Raji (cell line): ENCODE data around the gene DSN1.

Source experiments
- POLR2A ChIP-seq: IDR thresholded peaks from 2 replicates; pipeline ENCODE4 v1.6.1; 2011; ENCODE audit warnings: low read depth, low read length, control low read depth; ENCODE audit not compliant: insufficient read depth

The DSN1 gene

GRCh38 chr20:36777576-36777975 is 4.0 kb upstream of the DSN1 start:
- TF ChIP-seq POLR2A = no peak

- TF ChIP-seq POLR2A = no peak
These were observed 3.6 kb upstream of the DSN1 start for GRCh38 chr20:36777167-36777566.

GRCh38 chr20:36775826-36776225 is 2.3 kb upstream of the DSN1 start:
- TF ChIP-seq POLR2A = no peak

DNA sequence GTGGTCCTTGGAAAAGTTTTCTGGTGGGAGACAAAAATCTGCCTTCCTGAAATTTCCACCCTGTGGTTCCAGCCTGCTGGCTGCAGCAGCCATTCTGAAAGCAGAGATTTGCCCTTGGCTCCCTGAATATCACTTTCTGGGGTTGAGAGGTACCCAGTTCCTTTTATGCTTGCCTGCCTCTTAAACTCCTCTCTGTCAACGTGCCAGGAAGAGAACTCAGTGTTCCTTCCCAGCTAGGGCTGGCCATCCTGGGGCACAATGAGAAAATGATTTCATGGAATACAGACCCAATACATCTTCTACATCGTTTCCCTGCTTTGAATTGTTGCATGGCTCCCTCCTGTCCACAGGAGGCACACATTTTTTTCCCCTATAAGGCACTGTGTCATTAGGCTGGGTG is 1.6 kb upstream of the DSN1 start:
- TF ChIP-seq POLR2A = no peak

DNA sequence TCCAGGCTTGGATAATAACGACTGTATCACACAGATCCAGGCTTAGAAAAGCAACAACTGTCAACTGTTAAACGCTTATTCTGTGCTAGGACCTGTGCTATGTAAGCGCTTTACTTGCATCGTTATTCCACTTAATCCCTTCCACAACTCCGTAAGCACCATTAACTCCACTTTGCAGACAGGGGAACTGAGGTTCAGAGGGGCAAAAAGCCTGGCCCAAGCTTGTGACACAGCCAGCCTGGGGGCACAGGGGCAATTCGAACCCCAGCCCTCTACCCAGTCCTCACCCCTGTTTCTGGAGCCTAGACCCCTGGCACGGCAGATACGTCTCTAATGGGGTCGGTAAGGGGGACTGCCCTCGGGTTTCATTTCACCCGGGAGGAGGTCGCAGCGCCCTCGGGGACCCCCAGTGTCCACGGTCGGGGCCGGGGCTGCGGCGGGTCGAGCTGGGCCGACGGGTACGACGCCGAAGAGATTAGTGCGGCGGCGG is 411 bp downstream of the DSN1 start:
- TF ChIP-seq POLR2A = no peak

- TF ChIP-seq POLR2A = no peak
These were observed 2.9 kb downstream of the DSN1 start for GRCh38 chr20:36770680-36771079.

- no peak for TF ChIP-seq POLR2A
These were observed 4.7 kb downstream of the DSN1 start for GRCh38 chr20:36768768-36769430.

DNA sequence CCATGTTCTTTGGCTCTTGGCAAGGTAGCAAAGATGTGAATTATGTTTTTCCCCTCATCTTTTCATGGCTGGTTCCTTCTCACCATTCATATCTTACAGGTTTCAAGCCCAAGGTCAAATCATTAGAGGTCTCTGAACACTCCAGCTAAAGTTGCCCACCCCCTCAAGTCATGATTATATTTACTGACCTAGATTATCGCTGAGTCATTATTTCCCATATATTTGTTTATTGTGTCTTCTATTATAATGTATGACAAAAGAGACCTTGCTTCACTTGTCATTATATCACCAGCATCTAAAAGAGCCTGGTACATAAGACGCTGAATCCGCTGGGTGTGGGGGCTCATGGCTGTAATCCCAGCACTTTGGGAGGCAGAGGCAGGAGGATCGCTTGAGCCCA is 12.4 kb downstream of the DSN1 start:
- TF ChIP-seq POLR2A = no peak

DNA sequence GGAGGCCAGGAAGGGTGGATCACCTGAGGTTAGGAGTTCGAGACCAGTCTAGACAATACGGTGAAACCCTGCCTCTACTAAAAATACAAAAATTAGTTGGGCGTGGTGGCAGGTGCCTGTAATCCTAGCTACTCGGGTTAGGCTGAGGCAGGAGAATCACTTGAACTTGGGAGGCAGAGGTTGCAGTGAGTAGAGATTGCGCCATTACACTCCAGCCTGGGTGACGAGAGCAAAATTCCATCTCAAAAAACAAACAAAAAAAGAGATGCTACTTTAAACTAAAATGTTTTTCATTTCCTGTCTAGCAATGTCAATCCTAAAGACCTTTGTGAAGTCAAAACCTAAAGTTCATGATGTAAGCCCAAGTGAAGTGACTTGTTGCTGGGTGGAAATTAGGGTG is 12.9 kb downstream of the DSN1 start:
- TF ChIP-seq POLR2A = no peak

DNA sequence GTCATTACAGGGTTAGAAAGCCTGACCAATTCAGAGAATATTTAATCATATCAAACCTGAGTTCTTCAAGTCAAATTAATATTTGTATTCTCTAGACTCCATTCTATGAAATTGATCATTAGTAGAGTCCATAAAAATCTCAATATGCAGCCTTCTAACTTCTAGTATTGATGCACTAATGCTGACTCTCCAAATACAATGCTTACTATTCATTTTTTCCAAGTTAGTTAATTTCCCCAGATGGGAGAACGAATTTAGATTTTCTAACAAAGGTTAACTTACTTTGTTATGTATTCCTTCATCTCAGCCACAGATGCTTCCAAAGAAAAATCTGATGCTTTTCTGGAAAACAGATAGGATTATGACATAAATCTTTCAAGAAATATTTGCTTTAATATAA is 15.3 kb downstream of the DSN1 start:
- TF ChIP-seq POLR2A = no peak

GRCh38 chr20:36756496-36756895 is 17.1 kb downstream of the DSN1 start:
- TF ChIP-seq POLR2A = no peak

GRCh38 chr20:36754656-36755222 is 18.8 kb downstream of the DSN1 start:
- no peak for TF ChIP-seq POLR2A

DNA sequence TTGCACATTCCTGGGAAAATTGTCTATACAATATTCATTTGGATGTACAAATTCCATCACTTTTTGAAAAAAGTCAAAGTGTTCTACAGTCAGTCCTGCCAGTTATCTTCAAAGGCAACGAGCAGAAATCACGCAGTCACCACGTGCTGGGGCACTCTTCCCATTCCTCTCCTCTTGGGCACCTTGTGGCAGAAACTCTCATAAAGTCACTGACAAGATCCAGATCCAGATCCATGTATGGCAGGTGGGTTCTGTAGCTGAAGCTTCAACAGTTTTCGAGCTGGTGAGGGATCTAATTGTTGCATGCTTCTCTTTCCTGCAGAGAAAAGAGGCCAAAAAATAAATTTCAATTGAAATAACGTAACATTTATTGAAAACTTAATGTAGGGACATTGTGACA is 21.0 kb downstream of the DSN1 start:
- no peak for TF ChIP-seq POLR2A

- peak; percentile 79 for TF ChIP-seq POLR2A
These were observed 27.5 kb downstream of the DSN1 start, which contains the start of gene NDRG3 for GRCh38 chr20:36745927-36746659. Gene NDRG3 (minus strand): TSS chr20:36746090. CDS start chr20:36721735, 24,355 bp downstream.

- TF ChIP-seq POLR2A = no peak
These were observed 28.2 kb downstream of the DSN1 start for GRCh38 chr20:36745234-36745926.
